Fibroblast of the aortic adventitia (primary cell): Measurements from ENCODE around the gene PACRG. TPM values are rescaled to one million over a fixed set of nuclear protein-coding genes. Genes with fewer than 3 reads are reported as not detected.

ENCODE experiments used
- DNase-seq: peaks from one replicate; pipeline ENCODE4 v3.0.0-alpha.2; 2010; ENCODE audit warnings: low read depth
- H3K4me3 ChIP-seq: 2 replicates; pipeline ENCODE4 v1.5.1; 2011; ENCODE audit warnings: low read depth, mild to moderate bottlenecking, control low read depth, low read length, moderate library complexity
- total RNA-seq: library from RNA; depleted of rRNA; stranded (reverse); fragments of >200 nt; gene quantifications from 2 replicates; pipeline ENCODE4 v1.2.3, GENCODE V29; 2012; ENCODE audit warnings: low replicate concordance
- TF ChIP-seq, protein P1 (sequence below): IDR thresholded peaks from 2 replicates; pipeline ENCODE4 v1.5.1; 2011; ENCODE audit warnings: mild to moderate bottlenecking, low read length, control low read depth, inconsistent platforms; ENCODE audit not compliant: insufficient read depth

PACRG gene
- total RNA-seq, 1 donor: 0.63 TPM

DNA sequence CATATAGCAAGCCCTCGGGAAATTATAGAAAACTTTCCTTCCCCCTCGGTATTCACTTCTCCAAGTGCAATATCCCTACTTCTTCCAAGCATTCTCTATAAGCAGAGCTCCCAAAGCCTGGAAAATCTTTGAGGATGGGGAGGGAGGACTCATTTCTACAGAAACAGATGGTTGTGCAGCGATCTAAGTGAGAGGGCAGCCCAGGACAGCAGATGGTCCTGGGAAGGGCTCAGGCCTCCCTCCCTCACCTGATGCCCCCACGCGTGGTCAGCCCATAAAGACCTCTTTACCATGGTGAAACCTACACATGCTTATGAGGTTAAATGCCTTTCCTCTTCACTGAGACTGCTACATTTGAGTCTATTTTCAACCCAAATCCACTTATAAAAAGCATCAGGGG is 367.1 kb downstream of the PACRG start:
- no peak overlapping the region for H3K4me3 ChIP-seq
- DNase-seq: no peak
- TF ChIP-seq, protein P1, sequence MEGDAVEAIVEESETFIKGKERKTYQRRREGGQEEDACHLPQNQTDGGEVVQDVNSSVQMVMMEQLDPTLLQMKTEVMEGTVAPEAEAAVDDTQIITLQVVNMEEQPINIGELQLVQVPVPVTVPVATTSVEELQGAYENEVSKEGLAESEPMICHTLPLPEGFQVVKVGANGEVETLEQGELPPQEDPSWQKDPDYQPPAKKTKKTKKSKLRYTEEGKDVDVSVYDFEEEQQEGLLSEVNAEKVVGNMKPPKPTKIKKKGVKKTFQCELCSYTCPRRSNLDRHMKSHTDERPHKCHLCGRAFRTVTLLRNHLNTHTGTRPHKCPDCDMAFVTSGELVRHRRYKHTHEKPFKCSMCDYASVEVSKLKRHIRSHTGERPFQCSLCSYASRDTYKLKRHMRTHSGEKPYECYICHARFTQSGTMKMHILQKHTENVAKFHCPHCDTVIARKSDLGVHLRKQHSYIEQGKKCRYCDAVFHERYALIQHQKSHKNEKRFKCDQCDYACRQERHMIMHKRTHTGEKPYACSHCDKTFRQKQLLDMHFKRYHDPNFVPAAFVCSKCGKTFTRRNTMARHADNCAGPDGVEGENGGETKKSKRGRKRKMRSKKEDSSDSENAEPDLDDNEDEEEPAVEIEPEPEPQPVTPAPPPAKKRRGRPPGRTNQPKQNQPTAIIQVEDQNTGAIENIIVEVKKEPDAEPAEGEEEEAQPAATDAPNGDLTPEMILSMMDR: no peak

GRCh38 chr6:163095401-163095800 is 367.6 kb downstream of the PACRG start:
- H3K4me3 ChIP-seq: no peak overlapping the region
- no peak for DNase-seq
- TF ChIP-seq, protein P1: no peak

- H3K4me3 ChIP-seq: no peak overlapping the region
- DNase-seq: no peak
- TF ChIP-seq, protein P1: no peak
These were observed 371.2 kb downstream of the PACRG start for GRCh38 chr6:163098827-163099479.

GRCh38 chr6:163099621-163100171 is 371.9 kb downstream of the PACRG start:
- no peak for DNase-seq
- TF ChIP-seq, protein P1: no peak
- no peak overlapping the region for H3K4me3 ChIP-seq

DNA sequence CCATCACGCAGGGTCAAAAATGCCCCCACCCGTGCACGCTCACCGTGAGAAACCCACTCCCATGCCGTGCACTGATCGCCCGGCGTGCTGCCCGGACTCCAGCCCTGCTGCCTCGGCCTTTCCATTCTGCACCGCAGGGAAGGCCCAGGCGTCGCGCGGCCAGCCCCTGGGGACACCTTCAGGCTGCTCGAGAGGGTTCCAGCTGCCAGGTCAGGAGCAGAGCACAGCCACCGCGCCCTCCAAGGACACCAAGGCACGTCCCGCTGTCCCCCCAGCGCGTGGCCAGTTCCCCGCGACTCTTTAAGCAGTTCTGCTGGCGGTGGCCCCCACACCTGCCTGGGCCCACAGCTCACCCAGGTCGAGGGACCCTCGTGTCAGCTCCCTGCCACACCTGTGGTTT is 372.5 kb downstream of the PACRG start:
- no peak overlapping the region for H3K4me3 ChIP-seq
- DNase-seq: no peak
- TF ChIP-seq, protein P1: no peak

- no peak for DNase-seq
- TF ChIP-seq, protein P1: no peak
- H3K4me3 ChIP-seq: no peak overlapping the region
These were observed 385.7 kb downstream of the PACRG start for GRCh38 chr6:163113358-163113962.
